Glutamatergic neuron (in vitro differentiated cells): ENCODE results near the gene BEAN1. TPM values are rescaled to one million over a fixed set of nuclear protein-coding genes. Genes with fewer than 3 reads are reported as not detected.
A peak's percentile ranks its signal among the peaks of the same experiment; 100 is the strongest.

ENCODE experiments used
- DNase-seq: peaks from one replicate; pipeline ENCODE4 v3.0.0; 2022
- H3K27ac Mint-ChIP-seq: one replicate; pipeline ENCODE4 v1.8.0; 2020; ENCODE audit warnings: mild to moderate bottlenecking, mixed read lengths, inconsistent platforms; ENCODE audit not compliant: unreplicated experiment
- H3K27me3 Mint-ChIP-seq: one replicate; pipeline ENCODE4 v1.8.0; 2020; ENCODE audit warnings: mild to moderate bottlenecking, moderate library complexity, mixed read lengths, inconsistent platforms; ENCODE audit not compliant: unreplicated experiment
- H3K36me3 Mint-ChIP-seq: one replicate; pipeline ENCODE4 v1.8.0; 2020; ENCODE audit warnings: mild to moderate bottlenecking, mixed read lengths, inconsistent platforms; ENCODE audit not compliant: unreplicated experiment
- H3K4me1 Mint-ChIP-seq: one replicate; pipeline ENCODE4 v1.8.0; 2020; ENCODE audit warnings: mild to moderate bottlenecking, low read depth, mixed read lengths, inconsistent platforms; ENCODE audit not compliant: unreplicated experiment
- H3K4me3 Mint-ChIP-seq: one replicate; pipeline ENCODE4 v1.8.0; 2020; ENCODE audit warnings: mild to moderate bottlenecking, mixed read lengths, inconsistent platforms; ENCODE audit not compliant: unreplicated experiment
- H3K9me3 Mint-ChIP-seq: one replicate; pipeline ENCODE4 v1.8.0; 2020; ENCODE audit warnings: mild to moderate bottlenecking, moderate library complexity, mixed read lengths, inconsistent platforms; ENCODE audit not compliant: unreplicated experiment
- CTCF ChIP-seq: fragments of 200-600 bp; sonication (generic); IDR thresholded peaks from one replicate; pipeline ENCODE4 v1.5.0; 2021; ENCODE audit not compliant: partially characterized antibody, unreplicated experiment
- total RNA-seq: library from RNA; stranded (reverse); fragmentation: NEBNext Ultra II Directional; extraction: Animal tissue kit (Norgen Biotek cat#: 25700); gene quantifications from one replicate; pipeline ENCODE4 v1.2.1, GENCODE V29; 2021; ENCODE audit not compliant: unreplicated experiment

Gene BEAN1
- total RNA-seq, 1 donor from 2014 or later = 1.8 TPM

GRCh38 chr16:66406534-66407221 lies 20.4 kb upstream of the BEAN1 start:
- peak; percentile 97 for TF ChIP-seq CTCF
- peak; percentile 91 for DNase-seq
- Mint-ChIP-seq H3K9me3 (peaks cover 2% of the 10 kb centered on the region), H3K27me3 (no peaks in the 10 kb centered on the region), H3K27ac (no peak overlapping the region), H3K4me1 (peaks cover 4% of the 10 kb centered on the region), H3K4me3 (peak overlapping the region; percentile 92), H3K36me3 (peaks cover 4% of the 10 kb centered on the region)

GRCh38 chr16:66408163-66409048 lies 18.7 kb upstream of the BEAN1 start:
- H3K4me3 Mint-ChIP-seq = no peak overlapping the region
- DNase-seq = no peak
- H3K9me3 Mint-ChIP-seq = peaks cover 4% of the 10 kb centered on the region
- TF ChIP-seq CTCF = no peak
- H3K27me3 Mint-ChIP-seq = no peaks in the 10 kb centered on the region
- peaks cover 8% of the 10 kb centered on the region for H3K36me3 Mint-ChIP-seq
- peaks cover 1% of the 10 kb centered on the region for H3K4me1 Mint-ChIP-seq
- H3K27ac Mint-ChIP-seq = no peak overlapping the region

- Mint-ChIP-seq H3K9me3 (peaks cover 4% of the 10 kb centered on the region), H3K4me3 (no peak overlapping the region), H3K27me3 (no peaks in the 10 kb centered on the region), H3K4me1 (peaks cover 1% of the 10 kb centered on the region), H3K36me3 (peaks cover 8% of the 10 kb centered on the region), H3K27ac (no peak overlapping the region)
- TF ChIP-seq CTCF = no peak
- DNase-seq = no peak
These were observed 17.9 kb upstream of the BEAN1 start for GRCh38 chr16:66409156-66409555.

- no peak for DNase-seq
- Mint-ChIP-seq H3K9me3 (peaks cover 6% of the 10 kb centered on the region), H3K4me3 (no peak overlapping the region), H3K36me3 (peaks cover 14% of the 10 kb centered on the region), H3K27me3 (peaks cover 2% of the 10 kb centered on the region), H3K4me1 (no peaks in the 10 kb centered on the region), H3K27ac (no peak overlapping the region)
- no peak for TF ChIP-seq CTCF
These were observed 14.9 kb upstream of the BEAN1 start for GRCh38 chr16:66412182-66412581.

- Mint-ChIP-seq H3K4me1 (no peaks in the 10 kb centered on the region), H3K27me3 (peaks cover 2% of the 10 kb centered on the region), H3K4me3 (no peak overlapping the region), H3K36me3 (peaks cover 16% of the 10 kb centered on the region), H3K27ac (no peak overlapping the region), H3K9me3 (peaks cover 6% of the 10 kb centered on the region)
- no peak for DNase-seq
- no peak for TF ChIP-seq CTCF
These were observed 12.2 kb upstream of the BEAN1 start for GRCh38 chr16:66414891-66415290.
